Activated CD8-positive, alpha-beta T cell treated with anti-CD3 and anti-CD28 coated beads for 36 hours (primary cell): Measurements from ENCODE around the gene FAM193A. TPM values are rescaled to one million over a fixed set of nuclear protein-coding genes. Genes with fewer than 3 reads are reported as not detected.

Experiments
- ATAC-seq: fragments of 200-7000 bp; cut with Tn5 transposase; one replicate; pipeline ENCODE4 v1.10.0; 2021; ENCODE audit warnings: mild to moderate bottlenecking, moderate library complexity
- CTCF ChIA-PET: fragments of 350-600 bp; sonication (Branson Sonifier 250); formaldehyde crosslinking; loops from one replicate; lab custom pipeline; 2021; ENCODE audit warnings: antibody characterized with exemption; lab: Charles Lee
- POLR2A ChIA-PET: fragments of 350-600 bp; sonication (Branson Sonifier 250); formaldehyde crosslinking; loops from one replicate; lab custom pipeline; 2021; ENCODE audit warnings: antibody characterized with exemption; lab: Charles Lee
- DNase-seq: peaks from one replicate; pipeline ENCODE4 v3.0.0-alpha.2; 2020
- H3K27ac Mint-ChIP-seq: one replicate; pipeline ENCODE4 v1.8.0; 2021; ENCODE audit warnings: mild to moderate bottlenecking, mixed read lengths
- H3K27me3 Mint-ChIP-seq: one replicate; pipeline ENCODE4 v1.8.0; 2021; ENCODE audit warnings: mixed read lengths
- H3K36me3 Mint-ChIP-seq: one replicate; pipeline ENCODE4 v1.8.0; 2021; ENCODE audit warnings: low read depth, mixed read lengths
- H3K4me1 Mint-ChIP-seq: one replicate; pipeline ENCODE4 v1.8.0; 2021; ENCODE audit warnings: low read depth, mixed read lengths
- H3K4me3 Mint-ChIP-seq: one replicate; pipeline ENCODE4 v1.8.0; 2021; ENCODE audit warnings: mild to moderate bottlenecking, moderate library complexity, mixed read lengths
- H3K9me3 Mint-ChIP-seq: one replicate; pipeline ENCODE4 v1.8.0; 2021; ENCODE audit warnings: mixed read lengths
- intact Hi-C: fragments of 100-400 bp; cut with micrococcal nuclease; formaldehyde crosslinking; loops from one replicate; pipeline ENCODE4 v1.10.0; 2022
- total RNA-seq, 2 experiments: library from RNA; stranded (reverse); gene quantifications; one replicate each; pipeline ENCODE4 v1.2.3, GENCODE V29; 2021
- TF ChIP-seq, protein P1 (sequence below): fragments of 200-600 bp; IDR thresholded peaks from one replicate; pipeline ENCODE4 v1.8.0; 2022; ENCODE audit warnings: antibody characterized with exemption, mild to moderate bottlenecking

Gene FAM193A
- total RNA-seq, 2 experiments from 2014 or later: 22.4 to 22.9 TPM

DNA sequence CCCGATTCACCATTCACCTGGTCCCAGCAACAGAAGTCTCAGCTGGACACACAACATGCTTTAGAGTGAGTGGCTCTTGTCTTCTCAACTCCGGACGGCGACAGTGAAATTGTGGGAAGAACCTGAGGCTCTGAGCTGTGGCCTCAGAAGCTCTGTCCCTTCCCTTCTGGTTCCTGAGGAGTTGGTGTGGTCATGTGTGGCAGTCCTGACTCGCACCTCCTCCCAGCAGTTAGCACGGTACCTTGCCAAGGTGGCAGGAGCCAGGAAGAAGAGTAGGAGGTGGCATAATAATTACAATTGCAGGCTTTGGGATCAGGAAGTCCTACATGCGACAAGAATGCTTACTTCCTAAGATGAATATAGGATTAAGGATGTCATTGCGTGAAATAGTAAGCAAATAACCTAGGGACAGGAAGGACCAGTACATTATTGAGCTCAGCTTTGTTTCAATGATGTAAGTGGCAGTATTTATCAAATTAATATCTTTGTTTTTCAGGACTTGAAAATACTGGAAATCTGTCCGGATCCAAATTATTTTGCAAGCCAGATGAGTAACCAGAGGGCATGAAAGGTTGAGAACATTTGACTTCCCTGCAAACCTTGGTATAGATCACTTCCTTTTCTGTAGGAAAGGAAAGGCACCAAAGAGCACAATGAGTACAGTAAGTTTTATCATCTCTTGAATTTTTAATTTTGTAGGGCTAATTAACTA is 46.5 kb upstream of the FAM193A start:
- Mint-ChIP-seq H3K9me3 (no peaks in the 10 kb centered on the region), H3K4me1 (peaks cover 56% of the 10 kb centered on the region), H3K27me3 (no peaks in the 10 kb centered on the region), H3K36me3 (peaks cover 51% of the 10 kb centered on the region), H3K4me3 (no peak overlapping the region), H3K27ac (peak overlapping the region; percentile 80)
- ChIA-PET POLR2A (interaction anchor here (0.6 to 1.0 kb wide), 2 partner anchors 20 to 40 kb away, joined by 3 read pairs; no protein-coding TSS in a partner anchor), CTCF (interaction anchor here (1.6 kb wide), 1 partner anchor 18 kb away, joined by 4 read pairs; no protein-coding TSS in a partner anchor)
- TF ChIP-seq, protein P1, sequence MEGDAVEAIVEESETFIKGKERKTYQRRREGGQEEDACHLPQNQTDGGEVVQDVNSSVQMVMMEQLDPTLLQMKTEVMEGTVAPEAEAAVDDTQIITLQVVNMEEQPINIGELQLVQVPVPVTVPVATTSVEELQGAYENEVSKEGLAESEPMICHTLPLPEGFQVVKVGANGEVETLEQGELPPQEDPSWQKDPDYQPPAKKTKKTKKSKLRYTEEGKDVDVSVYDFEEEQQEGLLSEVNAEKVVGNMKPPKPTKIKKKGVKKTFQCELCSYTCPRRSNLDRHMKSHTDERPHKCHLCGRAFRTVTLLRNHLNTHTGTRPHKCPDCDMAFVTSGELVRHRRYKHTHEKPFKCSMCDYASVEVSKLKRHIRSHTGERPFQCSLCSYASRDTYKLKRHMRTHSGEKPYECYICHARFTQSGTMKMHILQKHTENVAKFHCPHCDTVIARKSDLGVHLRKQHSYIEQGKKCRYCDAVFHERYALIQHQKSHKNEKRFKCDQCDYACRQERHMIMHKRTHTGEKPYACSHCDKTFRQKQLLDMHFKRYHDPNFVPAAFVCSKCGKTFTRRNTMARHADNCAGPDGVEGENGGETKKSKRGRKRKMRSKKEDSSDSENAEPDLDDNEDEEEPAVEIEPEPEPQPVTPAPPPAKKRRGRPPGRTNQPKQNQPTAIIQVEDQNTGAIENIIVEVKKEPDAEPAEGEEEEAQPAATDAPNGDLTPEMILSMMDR: no peak
- intact Hi-C loops: no loop called here
- DNase-seq (no peak), ATAC-seq (no peak)

DNA sequence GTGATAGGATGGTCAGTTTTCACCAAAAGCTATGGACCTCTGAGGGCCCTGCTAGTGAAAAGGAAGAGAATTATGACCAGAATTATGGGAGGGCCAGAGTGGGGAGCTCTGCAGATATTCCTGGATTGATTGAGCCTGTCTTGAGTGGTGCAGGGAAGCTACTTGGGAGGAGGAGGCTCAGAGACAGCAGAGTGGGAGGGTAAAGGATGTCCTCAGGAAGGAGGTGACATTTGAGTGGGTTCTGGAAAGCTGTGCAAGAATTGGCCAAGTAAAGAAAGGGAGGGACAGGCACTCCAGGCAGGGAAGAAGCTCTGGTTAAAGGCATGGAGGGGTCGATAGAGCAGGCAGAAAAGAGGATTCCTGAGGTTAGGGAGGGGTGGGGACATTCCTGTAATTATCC is 43.5 kb upstream of the FAM193A start:
- no peaks in the 10 kb centered on the region for H3K27me3 Mint-ChIP-seq
- ATAC-seq: no peak
- ChIA-PET CTCF (interaction anchor here (1.2 to 1.3 kb wide), 2 partner anchors 17 to 51 kb away, joined by 3 read pairs; no protein-coding TSS in a partner anchor), POLR2A (interaction anchor here (1.0 to 1.6 kb wide), 2 partner anchors 8 to 16 kb away, joined by 3 to 5 read pairs; no protein-coding TSS in a partner anchor)
- H3K4me3 Mint-ChIP-seq: no peak overlapping the region
- H3K9me3 Mint-ChIP-seq: no peaks in the 10 kb centered on the region
- no peak for DNase-seq
- TF ChIP-seq, protein P1: no peak
- peaks cover 28% of the 10 kb centered on the region for H3K4me1 Mint-ChIP-seq
- intact Hi-C loops: no loop called here
- H3K27ac Mint-ChIP-seq: peak overlapping the region; percentile 51
- H3K36me3 Mint-ChIP-seq: peaks cover 52% of the 10 kb centered on the region

DNA sequence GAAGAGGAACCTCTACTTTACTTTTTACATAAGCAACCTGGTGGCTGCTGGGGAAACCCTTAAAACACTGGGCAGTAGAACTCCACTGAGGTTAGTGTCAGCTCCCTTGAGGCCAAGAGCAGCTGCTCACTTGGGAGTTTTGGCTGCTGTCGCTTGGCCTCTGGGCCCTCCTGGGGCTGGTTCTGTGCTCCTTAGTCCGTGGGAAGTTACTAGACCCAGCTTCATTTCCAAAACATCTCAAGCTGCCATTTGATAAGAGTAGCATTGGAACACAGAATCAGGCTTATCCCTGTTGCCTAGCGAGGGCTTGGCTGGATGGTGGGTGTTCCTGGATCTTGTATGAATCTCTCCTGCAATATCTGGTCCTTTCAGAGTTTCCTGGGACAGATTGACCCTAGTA is 41.5 kb upstream of the FAM193A start:
- intact Hi-C loops: no loop called here
- no peaks in the 10 kb centered on the region for H3K9me3 Mint-ChIP-seq
- CTCF ChIA-PET: interaction anchor here (0.6 to 1.3 kb wide), 2 partner anchors 11 to 14 kb away, joined by 3 read pairs; no protein-coding TSS in a partner anchor
- H3K36me3 Mint-ChIP-seq: peaks cover 49% of the 10 kb centered on the region
- ATAC-seq (no peak), DNase-seq (no peak)
- TF ChIP-seq, protein P1: no peak
- H3K27ac Mint-ChIP-seq: no peak overlapping the region
- POLR2A ChIA-PET: interaction anchor here (1.1 to 1.2 kb wide), 3 partner anchors 8 to 11 kb away, joined by 3 to 4 read pairs (median 3); no protein-coding TSS in a partner anchor
- H3K27me3 Mint-ChIP-seq: no peaks in the 10 kb centered on the region
- H3K4me3 Mint-ChIP-seq: no peak overlapping the region
- peaks cover 15% of the 10 kb centered on the region for H3K4me1 Mint-ChIP-seq

DNA sequence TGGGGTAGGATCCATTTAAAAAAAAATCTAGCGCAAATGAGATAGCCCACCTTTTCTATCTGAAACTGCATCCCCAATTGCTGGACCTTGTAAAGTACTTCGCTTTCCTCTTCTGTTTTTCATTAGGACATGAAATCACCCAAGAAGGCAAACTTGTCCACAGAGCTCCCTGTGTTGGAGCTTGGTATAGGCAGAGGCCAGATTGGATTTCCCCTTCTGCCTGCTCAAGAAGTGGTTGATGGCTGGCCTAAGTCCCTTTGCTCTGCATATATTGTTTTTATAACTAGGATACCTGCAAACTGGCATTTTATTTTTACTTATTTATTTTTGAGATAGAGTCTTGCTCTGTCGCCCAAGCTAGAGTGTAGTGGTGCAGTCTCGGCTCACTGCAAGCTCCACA is 39.1 kb upstream of the FAM193A start:
- TF ChIP-seq, protein P1: no peak
- POLR2A ChIA-PET: interaction anchor here (2.4 kb wide), 1 partner anchor 10 kb away, joined by 7 read pairs; no protein-coding TSS in a partner anchor
- H3K9me3 Mint-ChIP-seq: no peaks in the 10 kb centered on the region
- H3K36me3 Mint-ChIP-seq: peaks cover 53% of the 10 kb centered on the region
- H3K27me3 Mint-ChIP-seq: no peaks in the 10 kb centered on the region
- DNase-seq (no peak), ATAC-seq (no peak)
- H3K4me3 Mint-ChIP-seq: no peak overlapping the region
- H3K27ac Mint-ChIP-seq: no peak overlapping the region
- CTCF ChIA-PET: interaction anchor here (0.6 kb wide), 1 partner anchor 12 kb away, joined by 3 read pairs; no protein-coding TSS in a partner anchor
- H3K4me1 Mint-ChIP-seq: peaks cover 16% of the 10 kb centered on the region
- intact Hi-C loops: no loop called here

DNA sequence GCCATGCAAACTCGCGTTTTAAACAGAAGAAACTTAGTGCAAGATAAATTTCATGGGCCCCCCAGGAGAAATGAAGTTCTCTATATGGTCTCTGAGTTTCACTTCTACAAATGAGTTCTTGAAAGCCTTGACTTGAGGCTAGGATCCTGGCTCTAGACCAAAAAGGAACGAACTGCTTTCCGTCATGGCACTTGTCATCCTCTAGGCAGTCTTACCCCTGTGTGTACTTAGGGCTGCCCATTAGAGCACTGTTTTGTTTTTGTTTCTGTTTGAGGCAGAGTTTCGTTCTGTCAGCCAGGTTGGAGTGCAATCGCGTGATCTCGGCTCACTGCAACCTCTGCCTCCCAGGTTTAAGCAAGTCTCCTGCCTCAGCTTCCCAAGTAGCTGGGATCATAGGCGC is 38.5 kb upstream of the FAM193A start:
- TF ChIP-seq, protein P1: no peak
- ChIA-PET CTCF (no interaction called here), POLR2A (interaction anchor here (2.4 kb wide), 1 partner anchor 10 kb away, joined by 7 read pairs; no protein-coding TSS in a partner anchor)
- no peak overlapping the region for H3K27ac Mint-ChIP-seq
- DNase-seq: no peak
- intact Hi-C loops: no loop called here
- peaks cover 10% of the 10 kb centered on the region for H3K4me1 Mint-ChIP-seq
- no peaks in the 10 kb centered on the region for H3K9me3 Mint-ChIP-seq
- no peaks in the 10 kb centered on the region for H3K27me3 Mint-ChIP-seq
- no peak for ATAC-seq
- peaks cover 48% of the 10 kb centered on the region for H3K36me3 Mint-ChIP-seq
- H3K4me3 Mint-ChIP-seq: no peak overlapping the region
